ENCODE results near the gene MAP3K5. TPM values are rescaled to one million over a fixed set of nuclear protein-coding genes. Genes with fewer than 3 reads are reported as not detected.

Gene MAP3K5
- total and polyA plus RNA-seq, 7 donors: 7.4 to 17.8 (median 9.4) TPM

- no peaks in the 10 kb centered on the region for H3K4me1 ChIP-seq
- no peak for DNase-seq
- TF ChIP-seq POLR2AphosphoS5 (IDR thresholded peaks at IDR 0.05) (no peak), EP300 (IDR thresholded peaks at IDR 0.05) (no peak), POLR2A (IDR thresholded peaks at IDR 0.05) (no peak)
- TF ChIP-seq, protein P1, sequence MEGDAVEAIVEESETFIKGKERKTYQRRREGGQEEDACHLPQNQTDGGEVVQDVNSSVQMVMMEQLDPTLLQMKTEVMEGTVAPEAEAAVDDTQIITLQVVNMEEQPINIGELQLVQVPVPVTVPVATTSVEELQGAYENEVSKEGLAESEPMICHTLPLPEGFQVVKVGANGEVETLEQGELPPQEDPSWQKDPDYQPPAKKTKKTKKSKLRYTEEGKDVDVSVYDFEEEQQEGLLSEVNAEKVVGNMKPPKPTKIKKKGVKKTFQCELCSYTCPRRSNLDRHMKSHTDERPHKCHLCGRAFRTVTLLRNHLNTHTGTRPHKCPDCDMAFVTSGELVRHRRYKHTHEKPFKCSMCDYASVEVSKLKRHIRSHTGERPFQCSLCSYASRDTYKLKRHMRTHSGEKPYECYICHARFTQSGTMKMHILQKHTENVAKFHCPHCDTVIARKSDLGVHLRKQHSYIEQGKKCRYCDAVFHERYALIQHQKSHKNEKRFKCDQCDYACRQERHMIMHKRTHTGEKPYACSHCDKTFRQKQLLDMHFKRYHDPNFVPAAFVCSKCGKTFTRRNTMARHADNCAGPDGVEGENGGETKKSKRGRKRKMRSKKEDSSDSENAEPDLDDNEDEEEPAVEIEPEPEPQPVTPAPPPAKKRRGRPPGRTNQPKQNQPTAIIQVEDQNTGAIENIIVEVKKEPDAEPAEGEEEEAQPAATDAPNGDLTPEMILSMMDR (IDR thresholded peaks at IDR 0.05): no peak
- WGBS, 2 donors: 82 to 89% methylated on average over 2 of the region's 2 CpGs
- no peaks in the 10 kb centered on the region for H3K36me3 ChIP-seq
- no peaks in the 10 kb centered on the region for H3K27me3 ChIP-seq
- H3K4me3 ChIP-seq: no peak overlapping the region
- H3K27ac ChIP-seq: peak overlapping the region in 1 of 4 donors; percentile 25
- H3K9me3 ChIP-seq: no peaks in the 10 kb centered on the region
- intact Hi-C loops (cut with DNase I): no loop called here
These were observed 64.0 kb downstream of the MAP3K5 start for GRCh38 chr6:136728033-136728939.

GRCh38 chr6:136726837-136727557 is 65.3 kb downstream of the MAP3K5 start:
- TF ChIP-seq EP300 (IDR thresholded peaks at IDR 0.05) (no peak), POLR2AphosphoS5 (IDR thresholded peaks at IDR 0.05) (no peak), POLR2A (IDR thresholded peaks at IDR 0.05) (no peak)
- TF ChIP-seq, protein P1 (IDR thresholded peaks at IDR 0.05): no peak
- Histone ChIP-seq H3K4me3 (no peak overlapping the region), H3K9me3 (peaks cover 0 to 3% (median 0%) of the 10 kb centered on the region in 4 donors), H3K27me3 (no peaks in the 10 kb centered on the region), H3K27ac (no peak overlapping the region), H3K36me3 (no peaks in the 10 kb centered on the region), H3K4me1 (no peaks in the 10 kb centered on the region)
- intact Hi-C loops (cut with DNase I): no loop called here
- WGBS, 2 donors: 72 to 87% methylated on average over 3 of the region's 3 CpGs
- no peak for DNase-seq

DNA sequence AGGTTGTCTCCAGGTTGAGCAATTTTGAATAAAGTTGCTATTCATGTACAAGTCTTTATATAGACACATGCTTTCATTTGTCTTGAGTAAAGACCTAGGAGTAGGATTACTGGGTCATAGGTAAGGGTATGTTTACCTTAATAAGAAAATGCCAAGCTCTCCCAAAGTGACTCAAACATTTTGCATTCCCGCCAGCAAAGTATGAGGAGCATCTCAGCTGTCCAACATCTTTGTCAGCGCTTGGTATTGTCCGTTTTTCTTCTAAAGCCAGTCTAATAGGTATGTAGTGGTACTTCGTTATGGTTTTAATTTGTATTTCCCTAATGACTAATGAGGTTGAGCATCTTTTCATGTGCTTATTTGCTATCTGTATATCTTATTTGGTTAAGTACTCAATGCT is 67.2 kb downstream of the MAP3K5 start:
- intact Hi-C loops (cut with DNase I): no loop called here
- TF ChIP-seq POLR2A (IDR thresholded peaks at IDR 0.05) (no peak), EP300 (IDR thresholded peaks at IDR 0.05) (no peak)
- H3K9me3 ChIP-seq: peaks cover 0 to 4% (median 0%) of the 10 kb centered on the region in 4 donors
- no peaks in the 10 kb centered on the region for H3K4me1 ChIP-seq
- H3K4me3 ChIP-seq: no peak overlapping the region
- H3K27ac ChIP-seq: no peak overlapping the region
- no peaks in the 10 kb centered on the region for H3K36me3 ChIP-seq
- WGBS, 2 donors: 96 to 97% methylated on average over 4 of the region's 4 CpGs
- DNase-seq: no peak
- H3K27me3 ChIP-seq: no peaks in the 10 kb centered on the region

- H3K4me1 ChIP-seq: no peaks in the 10 kb centered on the region
- no peak for DNase-seq
- 8 to 14% methylated on average over 1 of the region's 1 CpG for WGBS, 2 donors
These were observed 68.5 kb downstream of the MAP3K5 start for GRCh38 chr6:136723780-136724179.

More at GRCh38 chr6:136723780-136724179, 68.5 kb downstream of the MAP3K5 start:
- no peak overlapping the region for H3K27ac ChIP-seq
- no peak for TF ChIP-seq EP300 (IDR thresholded peaks at IDR 0.05)
- TF ChIP-seq, protein P1 (IDR thresholded peaks at IDR 0.05): no peak
- TF ChIP-seq POLR2A (IDR thresholded peaks at IDR 0.05): no peak
- no peak for TF ChIP-seq POLR2AphosphoS5 (IDR thresholded peaks at IDR 0.05)
- peaks cover 0 to 4% (median 0%) of the 10 kb centered on the region in 4 donors for H3K9me3 ChIP-seq
- H3K27me3 ChIP-seq: no peaks in the 10 kb centered on the region
- intact Hi-C loops (cut with DNase I): no loop called here
- H3K36me3 ChIP-seq: no peaks in the 10 kb centered on the region
- H3K4me3 ChIP-seq: no peak overlapping the region

All from sigmoid colon (tissue), 7 donors.